HUES6 (cell line): ENCODE results near the gene TOMM6.

Experiments
- H3K27ac ChIP-seq: 2 replicates; pipeline ENCODE4 v1.7.0; 2013; ENCODE audit warnings: low read depth, mild to moderate bottlenecking, low read length, inconsistent platforms
- H3K27me3 ChIP-seq: 2 replicates; pipeline ENCODE4 v1.6.1; 2013; ENCODE audit warnings: low read length; ENCODE audit not compliant: control insufficient read depth, insufficient read depth
- H3K36me3 ChIP-seq: 2 replicates; pipeline ENCODE4 v1.6.1; 2013; ENCODE audit warnings: low read length; ENCODE audit not compliant: control insufficient read depth, insufficient read depth
- H3K4me1 ChIP-seq: 2 replicates; pipeline ENCODE4 v1.6.1; 2013; ENCODE audit warnings: low read length; ENCODE audit not compliant: control insufficient read depth, insufficient read depth
- H3K4me3 ChIP-seq: 2 replicates; pipeline ENCODE4 v1.5.1; 2013; ENCODE audit warnings: low read depth, low read length
- H3K9ac ChIP-seq: one replicate; pipeline ENCODE4 v1.6.1; 2013; ENCODE audit warnings: mild to moderate bottlenecking, low read length
- H3K9me3 ChIP-seq: 2 replicates; pipeline ENCODE4 v1.6.1; 2013; ENCODE audit warnings: low read depth, low read length; ENCODE audit not compliant: control insufficient read depth, insufficient read depth

The TOMM6 gene

GRCh38 chr6:41826343-41827022 is 39.0 kb downstream of the TOMM6 start:
- Histone ChIP-seq H3K36me3 (no peaks in the 10 kb centered on the region), H3K4me1 (no peaks in the 10 kb centered on the region), H3K9me3 (no peaks in the 10 kb centered on the region), H3K9ac (no peak overlapping the region), H3K27ac (no peak overlapping the region), H3K27me3 (no peaks in the 10 kb centered on the region), H3K4me3 (no peak overlapping the region)

GRCh38 chr6:41832263-41832662 is 44.8 kb downstream of the TOMM6 start:
- Histone ChIP-seq H3K9me3 (no peaks in the 10 kb centered on the region), H3K9ac (no peak overlapping the region), H3K36me3 (no peaks in the 10 kb centered on the region), H3K4me1 (no peaks in the 10 kb centered on the region), H3K27ac (no peak overlapping the region), H3K4me3 (no peak overlapping the region), H3K27me3 (no peaks in the 10 kb centered on the region)

DNA sequence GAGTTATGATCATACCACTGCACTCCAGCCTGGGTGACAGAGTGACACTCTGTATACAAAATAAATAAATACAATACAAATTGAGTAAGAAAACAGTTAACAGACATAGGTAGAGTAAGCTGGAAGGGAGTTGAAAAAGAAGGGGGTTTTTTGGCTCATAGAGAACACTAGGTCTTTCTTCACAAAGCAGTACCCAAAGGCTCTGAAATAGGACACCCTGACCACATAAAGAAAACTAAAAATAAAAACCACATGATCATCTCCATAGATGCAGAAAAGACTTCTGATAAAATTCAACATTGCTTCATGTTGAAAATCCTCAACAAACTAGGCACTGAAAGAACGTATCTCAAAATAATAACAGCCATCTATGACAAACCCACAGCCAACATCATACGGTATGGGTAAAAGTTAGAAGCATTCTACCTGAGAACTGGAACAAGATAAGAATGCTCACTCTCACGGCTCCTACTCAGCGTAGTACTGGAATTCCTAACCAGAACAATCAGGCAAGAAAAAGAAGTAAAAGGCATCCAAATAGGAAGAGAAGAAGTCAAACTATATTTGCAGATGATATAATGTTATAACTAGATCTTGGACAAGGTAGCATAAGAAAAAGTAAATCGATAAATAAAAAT is 48.6 kb downstream of the TOMM6 start:
- Histone ChIP-seq H3K4me1 (no peaks in the 10 kb centered on the region), H3K36me3 (no peaks in the 10 kb centered on the region), H3K27ac (no peak overlapping the region), H3K4me3 (no peak overlapping the region), H3K9ac (no peak overlapping the region), H3K9me3 (no peaks in the 10 kb centered on the region), H3K27me3 (no peaks in the 10 kb centered on the region)

GRCh38 chr6:41836660-41837052 is 49.2 kb downstream of the TOMM6 start:
- Histone ChIP-seq H3K4me3 (no peak overlapping the region), H3K9me3 (no peaks in the 10 kb centered on the region), H3K27me3 (no peaks in the 10 kb centered on the region), H3K9ac (no peak overlapping the region), H3K36me3 (no peaks in the 10 kb centered on the region), H3K27ac (no peak overlapping the region), H3K4me1 (no peaks in the 10 kb centered on the region)
